NCI-H2196 (cell line): Measurements from ENCODE around the gene TP53.
"Not testable (repeated sequence)": the region's sequence is repeated elsewhere in the genome, so short reads cannot be mapped to it uniquely, and the experiment has no call there.

Experiments
- DNase-seq: peaks from one replicate; lab custom pipeline; 2025; ENCODE audit not compliant: unreplicated experiment; lab: John Stamatoyannopoulos, UW

The TP53 gene

GRCh38 chr17:7632492-7632894, 54.8 kb downstream of the TP53 start:
- DNase-seq = peak; percentile 18

DNA sequence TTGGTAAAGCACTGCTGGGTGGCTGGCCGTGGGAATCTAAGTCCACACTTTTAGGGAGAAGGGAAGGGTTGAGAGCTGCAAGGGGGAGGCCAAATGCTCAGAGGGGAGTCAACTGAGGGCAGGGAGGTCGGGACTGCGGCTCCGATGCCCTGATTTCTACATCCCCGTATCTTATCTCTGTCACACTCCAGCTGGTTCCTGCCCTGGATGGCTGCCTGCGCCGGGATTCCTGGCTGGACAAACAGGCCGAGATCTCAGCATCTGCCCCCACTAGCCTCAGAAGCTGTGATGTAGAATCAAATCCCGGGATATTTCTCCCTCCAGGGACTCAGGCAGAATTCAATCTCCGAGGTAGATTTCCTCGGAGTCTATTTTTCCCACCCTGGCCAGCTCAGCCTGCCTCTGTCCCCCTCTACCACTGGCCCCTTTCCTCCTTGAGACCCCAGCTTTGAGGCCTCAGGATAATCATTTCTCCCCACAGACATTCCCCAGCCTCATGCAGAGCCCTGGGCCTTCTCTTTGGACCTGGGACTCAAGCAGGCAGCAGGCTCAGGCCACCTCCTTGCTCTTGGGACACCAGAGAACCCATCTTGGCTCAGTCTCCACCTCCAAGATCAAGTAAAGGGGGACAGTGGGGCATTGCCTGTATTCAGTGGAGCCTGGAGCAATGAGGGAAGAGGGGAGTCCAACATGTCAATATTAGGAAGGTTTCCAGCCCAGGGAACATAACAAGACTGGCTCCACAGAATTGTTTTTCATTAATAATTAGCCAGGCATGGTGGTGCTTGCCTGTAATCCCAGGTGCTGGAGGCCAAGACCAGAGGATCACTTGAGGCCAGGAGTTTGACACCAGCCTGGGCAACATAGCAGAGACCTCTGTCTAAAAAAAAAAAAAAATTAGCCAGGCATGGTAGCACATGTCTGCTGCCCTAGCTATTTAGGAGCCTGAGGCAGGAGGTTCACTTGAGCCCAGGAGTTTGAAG, 55.6 kb downstream of the TP53 start:
- DNase-seq = no peak

DNA sequence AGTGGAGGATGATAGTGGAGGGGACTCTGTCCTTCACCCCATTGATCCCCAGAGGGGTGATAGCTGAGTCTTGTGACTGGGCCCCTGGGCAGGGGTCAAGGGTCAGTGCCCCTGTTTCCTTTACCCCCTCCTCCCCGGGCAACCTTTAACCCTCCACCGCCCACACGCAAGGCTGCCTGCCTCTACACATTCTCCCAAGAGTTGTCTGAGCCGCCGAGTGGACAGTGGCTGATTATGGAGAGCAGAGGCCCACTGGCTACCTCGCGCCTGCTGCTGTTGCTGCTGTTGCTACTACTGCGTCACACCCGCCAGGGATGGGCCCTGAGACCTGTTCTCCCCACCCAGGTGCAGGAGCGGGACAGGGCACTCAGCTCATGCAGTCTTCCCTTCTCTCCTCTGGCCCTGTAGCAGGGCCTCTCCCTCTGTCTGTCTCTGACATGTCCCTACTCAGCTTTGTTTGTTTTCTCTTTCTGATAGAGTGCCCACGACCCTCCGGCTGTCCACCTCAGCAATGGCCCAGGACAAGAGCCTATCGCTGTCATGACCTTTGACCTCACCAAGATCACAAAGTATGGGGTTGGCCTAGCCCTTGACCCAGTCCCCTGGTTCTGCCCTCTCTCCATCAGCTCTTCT, 57.2 kb downstream of the TP53 start, which contains the start of gene SHBG:
Gene SHBG (plus strand): TSS at position 197 of the 633 bp plus-strand sequence. CDS start 38 bp downstream, at position 235.
- DNase-seq = no peak

DNA sequence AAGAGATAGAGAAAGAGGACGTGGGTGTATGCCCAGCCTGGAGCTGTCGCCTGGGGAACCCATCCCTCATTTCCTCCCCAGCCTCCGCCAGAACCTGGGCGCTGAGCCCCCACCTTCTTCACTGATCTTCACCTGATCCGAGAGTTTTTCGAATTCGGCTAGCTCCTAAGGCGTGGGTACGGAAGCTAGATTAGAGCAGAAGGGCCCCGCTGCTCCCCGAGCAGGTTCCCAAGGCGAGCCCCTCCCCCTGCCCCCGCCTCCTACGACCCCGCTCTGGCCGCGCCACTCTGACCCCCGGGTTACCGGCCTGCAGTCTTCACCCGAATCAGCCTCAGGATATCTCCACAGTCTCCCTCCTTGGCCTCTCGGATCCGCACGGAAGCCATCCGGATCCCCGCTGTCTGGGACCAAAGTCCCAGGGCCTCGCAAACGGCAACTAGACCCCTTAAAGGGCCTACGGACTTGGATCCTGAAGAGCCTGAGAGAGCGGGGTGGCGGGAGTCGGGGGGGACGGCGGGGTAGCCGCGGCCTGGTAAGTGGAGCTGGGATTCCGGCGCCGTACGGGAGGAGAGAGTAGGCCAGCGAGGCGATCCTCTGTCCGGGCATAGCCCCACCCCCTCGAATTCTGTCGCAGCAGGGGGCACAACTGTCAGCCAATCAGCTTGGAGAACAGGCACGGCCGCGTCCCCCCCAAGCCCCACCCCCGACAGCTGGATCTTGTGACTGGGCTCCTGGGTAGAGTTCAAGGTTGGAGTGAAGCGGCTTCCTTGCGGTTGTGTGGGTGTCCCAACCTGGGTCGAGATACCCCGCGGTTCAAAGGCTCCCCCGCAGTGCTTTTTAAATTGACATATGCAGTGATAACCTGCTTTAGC, 59.8 kb downstream of the TP53 start, which contains the start of gene SAT2:
Gene SAT2 (minus strand): TSS at position 572 of the 872 bp plus-strand sequence. CDS start 186 bp downstream, at position 386.
- peak; percentile 74 for DNase-seq

DNA sequence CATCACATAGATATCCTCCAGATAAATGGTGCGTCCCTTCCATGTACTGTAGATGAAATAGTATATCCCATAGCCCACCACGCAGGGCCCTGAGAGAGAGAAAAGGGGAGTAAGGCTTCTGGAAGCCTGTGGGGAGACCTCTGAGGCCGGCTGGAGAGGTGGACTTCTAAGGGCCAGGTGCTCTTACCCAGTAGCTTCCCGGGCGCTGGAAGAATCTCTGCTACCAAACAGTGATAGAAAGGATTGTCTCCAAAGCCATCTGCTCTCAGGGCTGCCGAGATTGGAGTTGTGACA, 60.4 kb downstream of the TP53 start:
- DNase-seq = no peak

DNA sequence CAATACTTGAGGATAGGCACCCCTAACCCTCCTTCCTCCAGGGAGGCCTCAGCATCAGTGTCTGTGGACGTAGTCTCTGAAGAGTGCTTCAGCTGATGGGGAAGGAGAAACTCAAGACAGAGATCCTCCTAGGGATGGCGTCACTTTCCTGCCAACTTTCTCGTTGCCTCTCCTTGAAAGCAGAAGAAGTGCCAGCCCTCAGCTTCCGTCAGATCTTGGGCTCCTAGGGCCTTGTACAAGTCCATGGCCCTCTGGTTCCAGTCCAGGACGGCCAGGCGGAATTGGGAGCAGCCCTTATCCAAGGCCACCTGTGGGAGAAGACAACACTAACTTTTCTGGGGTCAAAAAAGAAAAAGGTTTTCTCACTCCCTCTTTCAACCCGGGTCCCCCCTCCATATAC, 61.0 kb downstream of the TP53 start:
- DNase-seq = no peak

DNA sequence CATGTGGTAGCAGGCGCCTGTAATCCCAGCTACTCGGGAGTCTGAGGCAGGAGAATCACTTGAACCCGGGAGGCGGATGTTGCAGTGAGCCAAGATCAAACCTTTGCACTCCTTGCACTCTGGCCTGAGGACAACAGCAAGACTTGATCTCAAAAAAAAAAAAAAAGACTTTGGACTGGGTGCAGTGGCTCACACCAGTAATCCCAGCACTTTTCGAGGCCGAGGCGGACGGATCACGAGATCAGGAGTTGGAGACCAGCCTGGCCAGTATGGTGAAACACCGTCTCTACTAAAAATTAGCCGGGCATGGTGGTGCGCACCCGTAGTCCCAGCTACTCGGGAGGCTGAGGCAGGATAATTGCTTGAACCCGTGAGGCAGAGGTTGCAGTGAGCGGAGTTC, 61.5 kb downstream of the TP53 start:
- DNase-seq = not testable (repeated sequence)

DNA sequence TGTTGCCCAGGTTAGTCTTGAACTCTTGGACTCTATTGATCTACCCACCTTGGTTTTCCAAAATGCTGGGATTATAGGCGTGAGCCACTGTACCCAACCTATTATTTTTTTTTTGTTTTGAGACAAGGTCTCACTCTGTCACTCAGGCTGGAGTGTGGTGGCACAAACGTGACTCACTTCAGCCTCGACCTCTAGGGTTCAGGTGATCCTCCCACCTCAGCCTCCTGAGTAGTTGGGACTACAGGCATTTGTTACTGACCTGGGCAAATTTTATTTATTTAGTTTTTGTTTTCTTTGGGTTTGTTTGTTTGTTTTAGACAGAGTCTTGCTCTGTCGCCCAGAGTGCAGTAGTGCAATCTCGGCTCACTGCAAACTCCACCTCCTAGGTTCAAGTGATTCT, 63.6 kb downstream of the TP53 start:
- no peak for DNase-seq

GRCh38 chr17:7620835-7621234, 66.5 kb downstream of the TP53 start:
- DNase-seq = no peak

GRCh38 chr17:7618608-7619007, 68.7 kb downstream of the TP53 start:
- DNase-seq = no peak
